ENCODE data around the gene SEMA3B. TPM values are rescaled to one million over a fixed set of nuclear protein-coding genes. Genes with fewer than 3 reads are reported as not detected.

SEMA3B gene
- total and polyA plus RNA-seq, 9 of the 15 experiments (the other 6 are each of a cell fraction or from before 2014, with no cell fraction given): 0.03 to 1.8 (median 0.55) TPM; not detected in 1

- TF ChIP-seq REST (IDR thresholded peaks at IDR 0.05; ENCODE audit: borderline replicate concordance) (0 out of 2 replicates have a peak, but pooled peaks have one; percentile 19), REST (CRISPR knock-in tag; IDR thresholded peaks at IDR 0.05; ENCODE audit: low read depth) (no peak), E2F6 (IDR thresholded peaks at IDR 0.05; ENCODE audit: borderline replicate concordance in 1 of 2, extremely low read depth in 1 of 2, insufficient read depth in 1 of 2, insufficient read length in 1 of 2, low read depth in 1 of 2, low read length in 1 of 2, poor library complexity in 1 of 2, severe bottlenecking in 1 of 2) (peak in 1 of 2 experiments; percentile 49), ATF4 (CRISPR knock-in tag; IDR thresholded peaks at IDR 0.05) (no peak), ZZZ3 (IDR thresholded peaks at IDR 0.05) (no peak), MIER1 (IDR thresholded peaks at IDR 0.05; ENCODE audit: low read depth) (no peak), BCOR (IDR thresholded peaks at IDR 0.05) (no peak), POLR2AphosphoS5 (IDR thresholded peaks at IDR 0.05; ENCODE audit: control insufficient read depth, insufficient read depth, low read depth, low read length) (0 out of 2 replicates have a peak, but pooled peaks have one; percentile 6), ZNF23 (CRISPR knock-in tag; IDR thresholded peaks at IDR 0.05) (no peak), IFI16 (CRISPR knock-in tag; IDR thresholded peaks at IDR 0.05) (no peak), ZNF197 (CRISPR knock-in tag; IDR thresholded peaks at IDR 0.05; ENCODE audit: low read depth) (no peak), PBX2 (CRISPR knock-in tag; IDR thresholded peaks at IDR 0.05; ENCODE audit: low read depth) (no peak), PBX2 (tag; conservative IDR thresholded peaks at IDR 0.05; ENCODE audit: low read depth) (peak; percentile 57), ZC3H4 (CRISPR knock-in tag; IDR thresholded peaks at IDR 0.05; ENCODE audit: borderline replicate concordance) (no peak), ZFX (CRISPR knock-in tag; IDR thresholded peaks at IDR 0.05) (peak; percentile 77)
Measured at GRCh38 chr3:50299638-50299928, 30.6 kb downstream of the SEMA3B start (continued).
